Measurements from ENCODE around the gene SON. TPM values are rescaled to one million over a fixed set of nuclear protein-coding genes. Genes with fewer than 3 reads are reported as not detected.

Gene SON
- total RNA-seq, 2 experiments from 2014 or later, result 267 to 276 TPM

- Mint-ChIP-seq H3K4me3 (no peak overlapping the region), H3K27ac (peak overlapping the region; percentile 67), H3K9me3 (no peaks in the 10 kb centered on the region), H3K36me3 (ENCODE audit: low read depth) (peaks cover 63% of the 10 kb centered on the region), H3K4me1 (ENCODE audit: low read depth) (peaks cover 42% of the 10 kb centered on the region), H3K27me3 (no peaks in the 10 kb centered on the region)
- POLR2A ChIA-PET, result interaction anchor here (0.6 to 1.2 kb wide), 3 partner anchors 9 to 187 kb away, joined by 3 to 4 read pairs (median 3); no protein-coding TSS in a partner anchor
- DNase-seq (no peak), ATAC-seq (no peak)
- CTCF ChIA-PET, result interaction anchor here (1.2 to 1.4 kb wide), 2 partner anchors 21 to 24 kb away, joined by 3 to 4 read pairs; no protein-coding TSS in a partner anchor
- intact Hi-C loops (cut with micrococcal nuclease), result no loop called here
- TF ChIP-seq CTCF (IDR thresholded peaks at IDR 0.05), result no peak
Measured at GRCh38 chr21:33561373-33561772, 18.5 kb downstream of the SON start.

- ATAC-seq, result no peak
Measured at GRCh38 chr21:33562389-33562788, 19.6 kb downstream of the SON start.

GRCh38 chr21:33566514-33566913 is 23.7 kb downstream of the SON start:
- intact Hi-C loops (cut with micrococcal nuclease), result no loop called here
- POLR2A ChIA-PET, result interaction anchor here (1.2 to 2.4 kb wide), 4 partner anchors 11 to 21 kb away, joined by 3 to 6 read pairs (median 4); no protein-coding TSS in a partner anchor
- ATAC-seq (no peak), DNase-seq (no peak)
- CTCF ChIA-PET, result interaction anchor here (0.8 to 1.8 kb wide), 3 partner anchors 13 to 39 kb away, joined by 3 to 8 read pairs (median 5); no protein-coding TSS in a partner anchor
- no peak overlapping the region for H3K4me3 Mint-ChIP-seq
- no peaks in the 10 kb centered on the region for H3K27me3 Mint-ChIP-seq
- no peak for TF ChIP-seq CTCF (IDR thresholded peaks at IDR 0.05)
- H3K9me3 Mint-ChIP-seq, result no peaks in the 10 kb centered on the region
- H3K27ac Mint-ChIP-seq, result no peak overlapping the region
- peaks cover 32% of the 10 kb centered on the region for H3K36me3 Mint-ChIP-seq (ENCODE audit: low read depth)
- peaks cover 32% of the 10 kb centered on the region for H3K4me1 Mint-ChIP-seq (ENCODE audit: low read depth)

More at GRCh38 chr21:33562389-33562788, 19.6 kb downstream of the SON start:
- no peak for TF ChIP-seq CTCF (IDR thresholded peaks at IDR 0.05)
- intact Hi-C loops (cut with micrococcal nuclease), result no loop called here
- Mint-ChIP-seq H3K4me3 (no peak overlapping the region), H3K36me3 (ENCODE audit: low read depth) (peaks cover 52% of the 10 kb centered on the region), H3K27ac (peak overlapping the region; percentile 58), H3K4me1 (ENCODE audit: low read depth) (peaks cover 38% of the 10 kb centered on the region), H3K27me3 (no peaks in the 10 kb centered on the region), H3K9me3 (no peaks in the 10 kb centered on the region)
- no peak for DNase-seq
- ChIA-PET CTCF (interaction anchor here (1.8 to 3.3 kb wide), 2 partner anchors 8 to 43 kb away, joined by 6 to 12 read pairs; no protein-coding TSS in a partner anchor), POLR2A (interaction anchor here (1.0 to 2.3 kb wide), 2 partner anchors 13 to 26 kb away, joined by 3 to 8 read pairs; partner anchors contain the start of gene DONSON)

- Mint-ChIP-seq H3K9me3 (no peaks in the 10 kb centered on the region), H3K27me3 (no peaks in the 10 kb centered on the region), H3K36me3 (ENCODE audit: low read depth) (peaks cover 38% of the 10 kb centered on the region), H3K4me1 (ENCODE audit: low read depth) (peaks cover 30% of the 10 kb centered on the region), H3K4me3 (no peak overlapping the region), H3K27ac (peak overlapping the region; percentile 69)
- no peak for TF ChIP-seq CTCF (IDR thresholded peaks at IDR 0.05)
- POLR2A ChIA-PET, result interaction anchor here (0.9 to 2.4 kb wide), 3 partner anchors 11 to 20 kb away, joined by 4 to 5 read pairs (median 5); no protein-coding TSS in a partner anchor
- CTCF ChIA-PET, result interaction anchor here (1.8 kb wide), 1 partner anchor 38 kb away, joined by 5 read pairs; no protein-coding TSS in a partner anchor
- ATAC-seq, result no peak
- no peak for DNase-seq
- intact Hi-C loops (cut with micrococcal nuclease), result no loop called here
Measured at GRCh38 chr21:33567914-33568313, 25.1 kb downstream of the SON start.

- intact Hi-C loops (cut with micrococcal nuclease), result no loop called here
- Mint-ChIP-seq H3K27me3 (no peaks in the 10 kb centered on the region), H3K36me3 (ENCODE audit: low read depth) (peaks cover 36% of the 10 kb centered on the region), H3K27ac (peak overlapping the region; percentile 69), H3K4me1 (ENCODE audit: low read depth) (peaks cover 27% of the 10 kb centered on the region), H3K4me3 (no peak overlapping the region), H3K9me3 (no peaks in the 10 kb centered on the region)
- no peak for TF ChIP-seq CTCF (IDR thresholded peaks at IDR 0.05)
- DNase-seq, result no peak
- no peak for ATAC-seq
- ChIA-PET POLR2A (interaction anchor here (0.6 to 2.4 kb wide), 3 partner anchors 13 to 229 kb away, joined by 3 to 5 read pairs (median 4); no protein-coding TSS in a partner anchor), CTCF (interaction anchor here (1.8 kb wide), 1 partner anchor 37 kb away, joined by 5 read pairs; no protein-coding TSS in a partner anchor)
Measured at GRCh38 chr21:33568448-33568847, 25.6 kb downstream of the SON start.
